Activated T-helper 1 cell treated with anti-CD3 and anti-CD28 coated beads, Interleukin-2, amount 50 U/mL, for 16 hours (primary cell): ENCODE measurements around the gene POLR3G.

Experiments used
- DNase-seq, 2 donors: peaks; one replicate each; pipeline ENCODE4 v3.0.0-alpha.2; 2020; ENCODE audit warnings: low read depth in 1 of 2, low spot score in 1 of 2

Gene POLR3G

DNA sequence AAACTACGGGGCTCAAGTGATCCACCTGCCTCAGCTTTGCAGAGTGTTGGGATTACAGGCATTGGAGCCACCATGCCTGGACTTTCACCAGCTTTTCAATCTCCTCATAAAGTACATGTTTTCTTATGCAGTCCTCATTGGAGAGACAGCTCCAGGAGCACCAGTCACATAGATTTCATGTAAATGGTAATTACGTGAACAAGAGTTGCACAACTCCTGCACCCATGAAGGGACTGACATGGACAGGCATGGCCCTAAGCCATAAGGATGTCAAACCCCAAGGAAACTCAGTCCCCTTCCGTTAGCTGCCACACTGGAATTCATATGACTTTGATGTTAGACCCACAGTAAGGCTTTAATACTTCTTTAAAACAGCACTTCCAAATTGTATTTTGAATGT lies 76.3 kb downstream of the POLR3G start:
- DNase-seq, result no peak

DNA sequence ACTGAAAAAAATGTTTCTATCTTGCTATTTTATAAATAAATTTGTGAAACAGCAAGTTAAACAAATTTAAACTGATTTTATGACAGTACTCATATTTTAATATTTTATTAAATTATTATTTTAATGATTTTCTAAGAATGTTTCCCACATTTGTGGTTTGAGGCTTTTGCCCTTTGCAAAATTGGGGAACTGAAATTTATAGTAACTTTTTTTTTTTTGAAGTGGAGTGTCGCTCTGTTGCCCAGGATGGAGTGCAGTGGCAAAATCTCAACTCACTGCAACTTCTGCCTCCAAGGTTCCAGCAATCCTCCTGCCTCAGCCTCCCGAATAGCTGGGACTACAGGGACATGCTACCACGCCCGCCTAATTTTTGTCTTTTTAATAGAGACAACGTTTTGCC lies 76.7 kb downstream of the POLR3G start:
- no peak for DNase-seq

DNA sequence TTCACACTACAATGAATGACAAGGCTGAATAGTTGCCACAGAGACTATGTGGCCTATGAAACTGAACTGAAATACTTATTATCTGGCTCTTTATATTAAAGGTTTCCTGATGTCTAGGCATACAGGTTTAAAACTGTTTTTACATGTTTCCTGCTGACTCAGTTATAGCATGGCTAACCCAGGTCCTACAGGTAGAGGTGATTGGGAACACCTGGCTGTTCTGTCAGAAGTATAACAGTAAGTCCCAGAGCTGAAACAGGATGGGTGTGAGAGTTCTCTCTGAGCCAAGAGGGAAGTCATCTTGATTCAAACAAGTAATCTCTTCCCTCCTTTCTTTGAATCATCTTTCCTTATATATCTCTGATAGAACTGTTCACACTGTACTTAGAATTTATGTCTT lies 79.0 kb downstream of the POLR3G start:
- no peak for DNase-seq

DNA sequence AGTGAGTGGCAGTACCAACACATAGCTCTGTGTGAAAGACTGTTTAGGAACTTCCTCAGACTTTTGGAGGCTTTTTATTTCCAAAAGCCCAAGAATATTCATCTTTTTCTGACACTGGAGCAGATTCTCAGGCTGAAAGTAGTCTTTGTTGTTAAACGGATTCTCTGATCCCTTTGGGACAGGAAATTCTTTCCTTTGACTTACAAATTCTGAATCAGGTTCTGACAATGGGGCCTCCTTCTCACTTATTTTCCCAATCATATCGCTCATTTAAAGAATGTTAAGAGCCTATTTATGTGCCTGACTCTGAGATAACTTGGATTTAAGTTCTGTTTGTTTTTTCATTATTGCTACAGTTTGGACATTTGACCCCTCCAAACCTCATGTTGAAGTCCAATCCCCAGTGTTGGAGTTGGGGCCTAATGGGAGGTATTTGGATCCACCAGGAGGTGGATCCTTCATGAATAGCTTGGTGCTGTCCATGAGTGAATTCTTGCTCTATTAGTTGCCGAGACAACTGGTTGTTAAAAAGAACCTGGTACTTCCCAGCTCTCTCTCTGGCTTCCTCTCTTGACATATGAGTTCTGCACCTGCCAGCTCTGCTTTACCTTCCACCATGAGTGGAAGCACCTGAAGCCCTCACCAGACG lies 79.8 kb downstream of the POLR3G start:
- DNase-seq, result no peak

DNA sequence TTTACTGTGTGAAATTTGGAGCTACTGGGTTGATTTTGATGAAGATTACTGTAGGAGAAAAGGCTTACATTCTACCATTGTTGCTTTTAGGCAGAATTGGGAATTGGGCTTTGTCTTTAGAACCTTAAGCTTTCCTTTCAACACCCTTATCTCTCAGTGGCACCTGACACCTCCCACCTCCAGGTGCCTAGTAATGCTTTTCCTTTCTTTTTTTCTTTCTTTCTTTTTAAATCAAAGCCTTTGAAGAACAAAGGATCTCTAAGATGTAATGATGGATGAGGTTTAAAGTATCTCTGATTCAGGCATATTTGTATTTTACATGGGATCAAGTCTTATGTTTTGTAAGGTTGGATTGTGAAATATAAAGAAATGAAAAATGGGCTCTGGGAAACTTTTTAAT lies 81.0 kb downstream of the POLR3G start:
- no peak for DNase-seq

DNA sequence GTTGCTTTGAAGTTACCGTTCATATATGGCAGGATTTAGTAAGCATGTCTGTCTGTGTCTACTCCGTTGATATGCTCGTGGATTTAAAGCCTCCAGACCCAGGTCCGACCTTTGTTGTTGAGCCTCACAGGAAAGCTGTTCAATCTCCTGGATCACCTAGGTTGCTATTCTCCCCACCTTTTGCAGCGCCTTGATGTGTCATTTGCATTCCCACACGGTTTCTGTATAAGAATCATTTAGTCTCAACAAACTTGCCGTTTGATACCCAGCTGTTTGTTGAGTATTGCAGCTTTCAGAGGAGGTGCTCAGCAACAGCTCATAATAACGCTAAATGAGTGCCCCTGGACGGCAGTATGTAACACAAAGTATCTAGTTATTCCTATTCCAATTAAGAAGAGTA lies 82.7 kb downstream of the POLR3G start:
- no peak for DNase-seq

DNA sequence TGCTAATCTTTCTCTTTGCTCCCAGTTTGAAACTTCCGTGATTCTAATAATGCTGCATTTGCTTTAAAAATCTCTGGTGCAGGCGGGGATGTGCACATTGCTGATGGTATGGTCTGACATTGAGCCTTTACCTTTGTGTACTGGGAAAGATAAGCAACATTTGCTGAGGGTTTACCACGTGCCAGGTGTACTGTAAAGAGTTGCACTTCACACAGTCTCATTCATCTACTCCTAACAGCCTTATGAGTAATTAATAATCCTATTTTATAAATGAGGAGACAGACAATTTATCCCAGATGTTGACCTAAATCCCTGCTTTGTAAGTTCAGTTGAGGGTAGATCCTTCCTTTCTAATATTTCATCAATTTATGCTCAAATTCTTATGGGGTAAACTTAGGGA lies 83.2 kb downstream of the POLR3G start:
- no peak for DNase-seq

DNA sequence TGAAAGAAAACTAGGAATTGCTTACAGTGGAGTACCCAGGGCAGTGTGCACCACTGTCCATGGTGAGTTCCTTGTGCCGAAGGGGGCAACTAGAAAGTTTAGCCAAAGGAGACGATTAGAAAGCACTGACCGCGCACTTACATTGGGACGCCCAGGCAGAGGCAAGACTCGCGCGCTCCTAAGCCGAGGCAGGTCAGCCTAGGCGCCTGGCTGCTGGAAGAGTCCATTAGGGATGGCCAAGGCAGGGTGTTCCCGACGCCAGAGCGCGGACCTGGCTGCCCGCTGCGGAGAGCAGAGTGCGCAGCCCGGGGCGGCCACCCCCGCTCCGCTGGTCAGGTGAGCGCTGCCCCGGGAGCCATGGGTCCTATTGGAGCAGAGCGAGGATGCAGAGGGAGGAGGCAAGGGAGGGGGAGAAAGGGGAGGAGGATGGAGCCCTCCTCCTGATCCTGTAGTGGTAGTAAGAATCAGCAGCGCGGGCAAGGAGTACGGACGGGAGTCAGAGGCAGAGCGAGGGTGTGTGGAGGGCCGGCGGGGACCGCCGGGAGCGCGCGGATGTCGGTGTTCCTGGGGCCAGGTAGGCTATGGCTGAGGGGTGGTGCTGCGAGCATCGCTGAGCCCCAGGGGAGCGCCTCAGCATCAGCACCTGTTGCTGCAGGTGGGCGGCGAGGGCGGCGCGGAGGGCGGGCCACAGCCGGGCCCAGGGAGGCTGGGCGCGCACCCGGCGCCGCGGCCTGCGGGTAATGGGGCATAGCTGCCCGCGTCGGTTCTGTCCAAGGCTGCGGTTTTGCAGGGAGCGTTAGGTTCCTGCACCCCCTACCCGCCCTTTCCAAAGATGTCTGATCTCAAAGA lies 83.9 kb downstream of the POLR3G start, which contains the start of gene ADGRV1:
TSS of gene ADGRV1 (plus strand) at position 454 of the 849 bp plus-strand sequence. CDS start at position 553, 99 bp downstream.
- DNase-seq, result no peak

DNA sequence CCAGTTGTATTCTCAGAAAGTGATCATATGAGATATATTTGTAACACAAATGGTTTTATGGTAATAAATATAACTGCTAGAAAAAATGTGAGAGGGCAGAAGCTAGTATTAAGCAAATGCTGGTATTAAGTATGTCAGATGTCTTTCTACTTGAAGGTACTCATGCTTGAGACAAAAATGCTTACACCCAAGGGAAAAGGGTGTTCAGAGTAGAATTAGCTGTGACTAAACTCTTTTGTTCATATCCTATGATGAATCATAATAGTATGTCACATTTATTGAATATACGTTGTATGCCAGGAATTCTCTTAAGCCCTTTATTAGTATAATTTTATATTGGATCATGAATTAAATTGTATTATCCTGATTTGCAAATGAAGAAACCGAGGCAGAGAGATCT lies 86.1 kb downstream of the POLR3G start:
- DNase-seq, result no peak

DNA sequence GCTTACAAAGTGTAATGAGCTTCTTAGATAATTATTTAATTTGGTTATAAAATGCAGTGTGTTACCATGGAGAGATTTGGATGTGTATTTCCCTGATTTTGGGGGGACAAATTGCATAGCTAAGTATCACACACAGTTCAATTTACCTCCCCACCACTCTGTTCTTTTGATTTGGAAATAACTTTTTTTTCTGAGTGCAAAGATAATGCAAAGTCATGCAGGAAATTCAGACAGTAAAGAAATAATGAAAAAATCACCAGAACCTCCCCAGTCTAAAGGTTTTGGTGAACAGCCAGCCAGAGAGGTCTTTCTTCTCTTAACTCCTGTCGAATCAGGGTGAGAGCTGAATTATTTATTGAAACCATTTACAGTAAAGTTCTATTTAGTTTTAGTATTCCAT lies 87.1 kb downstream of the POLR3G start:
- no peak for DNase-seq

DNA sequence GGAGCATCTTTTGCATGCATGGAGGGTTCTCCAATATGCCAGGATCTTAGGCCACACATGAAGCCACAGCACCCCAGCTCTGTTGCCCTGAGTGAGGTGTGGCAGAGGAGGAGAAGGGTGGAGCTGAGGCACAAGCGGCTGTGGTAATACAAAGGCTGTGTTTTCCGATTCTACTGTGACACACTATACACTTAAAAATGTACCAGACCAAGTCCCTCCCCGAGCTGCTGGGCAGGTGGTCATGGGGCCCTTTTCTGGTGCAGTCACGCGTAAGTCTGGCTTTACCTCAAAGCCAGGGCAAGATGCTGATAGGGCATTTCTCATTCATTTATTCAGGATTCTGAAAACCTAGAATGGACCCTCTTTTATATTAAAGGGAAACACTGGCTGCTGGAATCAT lies 87.7 kb downstream of the POLR3G start:
- DNase-seq, result no peak

DNA sequence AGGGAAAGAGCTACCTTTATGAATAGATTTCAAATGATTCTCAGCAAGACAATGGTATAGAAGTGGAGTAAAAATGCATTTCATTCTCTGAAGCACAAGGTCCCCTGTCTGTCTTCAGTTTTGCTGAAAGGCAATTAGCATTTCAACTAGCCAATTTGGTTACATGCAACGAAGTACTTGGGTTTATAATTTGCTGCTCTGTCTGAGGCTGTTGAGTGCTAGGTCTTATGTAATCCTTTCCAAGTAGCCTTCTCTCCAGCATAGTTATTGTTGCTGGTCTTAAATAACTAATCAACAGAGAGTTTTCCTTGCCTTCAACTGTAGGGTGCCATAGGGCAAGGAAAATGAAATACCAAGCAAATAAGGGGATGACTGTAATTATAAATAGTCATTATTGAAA lies 88.4 kb downstream of the POLR3G start:
- DNase-seq, result no peak
